Panc1 (cell line): ENCODE data around the gene CILP2. TPM values are rescaled to one million over a fixed set of nuclear protein-coding genes. Genes with fewer than 3 reads are reported as not detected.

Experiments
- ATAC-seq: fragments of 200-7000 bp; cut with Tn5 transposase; 2 replicates; pipeline ENCODE4 v1.9.1; 2020; ENCODE audit warnings: mild to moderate bottlenecking, moderate library complexity
- BruUV-seq: library from RNA; stranded (reverse); fragments of 400-500 nt; replicated peaks from 2 replicates; lab custom pipeline; 2021; lab: Mats Ljungman, UMichigan
- CTCF ChIA-PET: fragments of 300-600 bp; sonication (Branson Sonifier 250); formaldehyde crosslinking; loops from one replicate; lab custom pipeline; 2022; ENCODE audit warnings: antibody characterized with exemption; lab: Charles Lee
- POLR2A ChIA-PET: fragments of 300-600 bp; sonication (Branson Sonifier 250); formaldehyde crosslinking; loops from one replicate; lab custom pipeline; 2022; ENCODE audit warnings: antibody characterized with exemption; lab: Charles Lee
- DNase-seq: peaks from one replicate; pipeline ENCODE4 v3.0.0-alpha.2; 2010; ENCODE audit warnings: low read depth, low spot score
- H3K27ac ChIP-seq: 2 replicates; pipeline ENCODE4 v1.5.1; 2011; ENCODE audit warnings: mild to moderate bottlenecking, low read length, inconsistent platforms
- H3K27me3 ChIP-seq: fragments of 200-500 bp; sonication (Bioruptor generic); 2 replicates; pipeline ENCODE4 v1.6.0; 2014; ENCODE audit warnings: low read length, inconsistent platforms; ENCODE audit not compliant: control insufficient read depth, insufficient read depth
- H3K36me3 ChIP-seq: fragments of 200-500 bp; sonication (Bioruptor generic); 2 replicates; pipeline ENCODE4 v1.5.1; 2014; ENCODE audit warnings: inconsistent platforms, mild to moderate bottlenecking, low read length, moderate library complexity; ENCODE audit not compliant: control insufficient read depth, insufficient read depth
- H3K4me1 ChIP-seq: 2 replicates; pipeline ENCODE4 v1.5.1; 2011; ENCODE audit warnings: inconsistent platforms, mild to moderate bottlenecking, low read length, moderate library complexity; ENCODE audit not compliant: control insufficient read depth, insufficient read depth
- H3K4me3 ChIP-seq, 2 experiments: 2 replicates each; pipeline ENCODE4 v1.5.1; 2011 to 2012; ENCODE audit warnings: low read depth in 2 of 2, low read length in 2 of 2, mild to moderate bottlenecking in 2 of 2, inconsistent platforms in 1 of 2, moderate library complexity in 1 of 2
- H3K9me3 ChIP-seq: fragments of 200-500 bp; sonication (Bioruptor generic); 2 replicates; pipeline ENCODE4 v1.5.1; 2014; ENCODE audit warnings: low read depth, mild to moderate bottlenecking, inconsistent platforms, low read length, moderate library complexity; ENCODE audit not compliant: control insufficient read depth, insufficient read depth
- CTCF ChIP-seq: fragments of 450-650 bp; IDR thresholded peaks from 2 replicates; pipeline ENCODE4 v1.5.1; 2017; ENCODE audit warnings: mild to moderate bottlenecking
- POLR2AphosphoS5 ChIP-seq: IDR thresholded peaks from 2 replicates; pipeline ENCODE4 v1.6.1; 2012; ENCODE audit warnings: mild to moderate bottlenecking, low read depth, low read length, moderate library complexity
- REST ChIP-seq, 2 experiments: IDR thresholded peaks; 2 replicates each; pipeline ENCODE4 v1.6.1; 2011 to 2012; ENCODE audit warnings: low read depth in 2 of 2, control low read depth in 1 of 2, low read length in 1 of 2, mild to moderate bottlenecking in 1 of 2, moderate library complexity in 1 of 2; ENCODE audit not compliant: insufficient read depth in 1 of 2
- SIN3A ChIP-seq: IDR thresholded peaks from 2 replicates; pipeline ENCODE4 v1.6.1; 2012; ENCODE audit warnings: low read depth, mild to moderate bottlenecking, low read length, moderate library complexity, borderline replicate concordance; ENCODE audit not compliant: insufficient read depth
- TCF7L2 ChIP-seq: IDR thresholded peaks from 2 replicates; pipeline ENCODE4 v1.6.1; 2011; ENCODE audit warnings: mild to moderate bottlenecking, low read depth, low read length, inconsistent platforms
- in situ Hi-C: cut with HindIII; loops from 2 replicates; pipeline ENCODE4 v1.10.0; 2016; ENCODE audit warnings: low sequenced_read_pairs, low pct_unique_long_range_greater_than_20kb
- intact Hi-C: fragments of 100-400 bp; cut with micrococcal nuclease; formaldehyde crosslinking; loops from one replicate; pipeline ENCODE4 v1.10.0; 2022; ENCODE audit not compliant: unreplicated experiment
- total RNA-seq: library from RNA; stranded (reverse); gene quantifications from one replicate; pipeline ENCODE4 v1.2.1, GENCODE V29; 2021; ENCODE audit not compliant: unreplicated experiment

CILP2 gene
- total RNA-seq, 1 experiment from 2014 or later: 0.46 TPM

GRCh38 chr19:19567391-19567790 lies 29.3 kb downstream of the CILP2 start:
- no peak for ATAC-seq
- Histone ChIP-seq H3K27me3 (no peaks in the 10 kb centered on the region), H3K4me1 (no peaks in the 10 kb centered on the region), H3K9me3 (no peaks in the 10 kb centered on the region), H3K27ac (no peak overlapping the region), H3K4me3 (no peak overlapping the region), H3K36me3 (no peaks in the 10 kb centered on the region)
- no peak for TF ChIP-seq POLR2AphosphoS5
- TF ChIP-seq SIN3A: no peak
- no peak for TF ChIP-seq TCF7L2
- TF ChIP-seq REST (IDR thresholded peaks at IDR 0.05; ENCODE audit: insufficient read depth in 1 of 2, low read depth in 2 of 2, low read length in 1 of 2): no peak
- no peak for TF ChIP-seq CTCF
- ChIA-PET CTCF (no interaction called here), POLR2A (no interaction called here)
- in situ Hi-C loops: no loop called here
- no peak for DNase-seq
- BruUV-seq: no TSS peak
- intact Hi-C loops: no loop called here

GRCh38 chr19:19568802-19569756 lies 31.0 kb downstream of the CILP2 start:
- Histone ChIP-seq H3K9me3 (no peaks in the 10 kb centered on the region), H3K4me1 (no peaks in the 10 kb centered on the region), H3K27ac (no peak overlapping the region), H3K36me3 (no peaks in the 10 kb centered on the region), H3K27me3 (no peaks in the 10 kb centered on the region), H3K4me3 (no peak overlapping the region)
- TF ChIP-seq CTCF (no peak), SIN3A (no peak), REST (IDR thresholded peaks at IDR 0.05; ENCODE audit: insufficient read depth in 1 of 2, low read depth in 2 of 2, low read length in 1 of 2) (no peak), POLR2AphosphoS5 (no peak), TCF7L2 (no peak)
- ChIA-PET POLR2A (interaction anchor here (0.7 kb wide), 1 partner anchor 16 kb away, joined by 3 read pairs; no protein-coding TSS in a partner anchor), CTCF (interaction anchor here (0.7 kb wide), 1 partner anchor 37 kb away, joined by 3 read pairs; no protein-coding TSS in a partner anchor)
- BruUV-seq: no TSS peak
- intact Hi-C loops (no loop called here), in situ Hi-C loops (no loop called here)
- ATAC-seq: no peak
- DNase-seq: no peak
